Effector memory CD4-positive, alpha-beta T cell (primary cell): ENCODE data around the gene ZNF692.

Experiments used
- DNase-seq, 3 donors: peaks; one replicate each; pipeline ENCODE4 v3.0.0-alpha.2; 2020
- H3K27ac ChIP-seq: 2 replicates; pipeline ENCODE4 v1.7.0; 2013; ENCODE audit warnings: mild to moderate bottlenecking, low read length, moderate library complexity; ENCODE audit not compliant: insufficient read depth, poor library complexity, severe bottlenecking
- H3K27me3 ChIP-seq: replicated peaks from 2 replicates; pipeline ENCODE4 v1.7.0; 2013; ENCODE audit warnings: mild to moderate bottlenecking, low read length; ENCODE audit not compliant: insufficient read depth, control insufficient read depth, poor library complexity, severe bottlenecking
- H3K36me3 ChIP-seq: 2 replicates; pipeline ENCODE4 v1.7.0; 2013; ENCODE audit warnings: mild to moderate bottlenecking, low read length, moderate library complexity; ENCODE audit not compliant: control insufficient read depth, insufficient read depth
- H3K4me1 ChIP-seq: 2 replicates; pipeline ENCODE4 v1.7.0; 2013; ENCODE audit warnings: low read length, mild to moderate bottlenecking; ENCODE audit not compliant: control insufficient read depth, insufficient read depth, poor library complexity, severe bottlenecking
- H3K4me3 ChIP-seq: 2 replicates; pipeline ENCODE4 v1.7.0; 2013; ENCODE audit warnings: low read length, low read depth, mild to moderate bottlenecking; ENCODE audit not compliant: insufficient read depth, poor library complexity, severe bottlenecking
- H3K9me3 ChIP-seq: 2 replicates; pipeline ENCODE4 v1.7.0; 2013; ENCODE audit warnings: mild to moderate bottlenecking, low read length, moderate library complexity; ENCODE audit not compliant: control insufficient read depth

ZNF692 gene

GRCh38 chr1:248857749-248858095 lies 1.2 kb downstream of the ZNF692 start:
- Histone ChIP-seq H3K27ac (no peak overlapping the region), H3K4me3 (peak overlapping the region; percentile 53), H3K9me3 (no peaks in the 10 kb centered on the region), H3K36me3 (no peaks in the 10 kb centered on the region), H3K4me1 (peaks cover 23% of the 10 kb centered on the region), H3K27me3 (no peaks in the 10 kb centered on the region)
- DNase-seq = no peak

GRCh38 chr1:248857201-248857600 lies 1.7 kb downstream of the ZNF692 start:
- no peaks in the 10 kb centered on the region for H3K9me3 ChIP-seq
- peaks cover 19% of the 10 kb centered on the region for H3K4me1 ChIP-seq
- H3K36me3 ChIP-seq = no peaks in the 10 kb centered on the region
- DNase-seq = no peak
- no peak overlapping the region for H3K27ac ChIP-seq
- no peaks in the 10 kb centered on the region for H3K27me3 ChIP-seq
- H3K4me3 ChIP-seq = no peak overlapping the region

GRCh38 chr1:248856176-248856575 lies 2.7 kb downstream of the ZNF692 start:
- Histone ChIP-seq H3K4me1 (peaks cover 19% of the 10 kb centered on the region), H3K27ac (no peak overlapping the region), H3K36me3 (no peaks in the 10 kb centered on the region)

GRCh38 chr1:248855580-248855979 lies 3.3 kb downstream of the ZNF692 start:
- Histone ChIP-seq H3K4me3 (no peak overlapping the region), H3K4me1 (peaks cover 19% of the 10 kb centered on the region), H3K9me3 (no peaks in the 10 kb centered on the region), H3K36me3 (no peaks in the 10 kb centered on the region), H3K27me3 (no peaks in the 10 kb centered on the region), H3K27ac (no peak overlapping the region)
- DNase-seq = no peak

More at GRCh38 chr1:248856176-248856575, 2.7 kb downstream of the ZNF692 start:
- Histone ChIP-seq H3K27me3 (no peaks in the 10 kb centered on the region), H3K4me3 (no peak overlapping the region), H3K9me3 (no peaks in the 10 kb centered on the region)
- no peak for DNase-seq

- Histone ChIP-seq H3K4me3 (no peak overlapping the region), H3K4me1 (peaks cover 15% of the 10 kb centered on the region), H3K9me3 (no peaks in the 10 kb centered on the region), H3K36me3 (peaks cover 16% of the 10 kb centered on the region), H3K27me3 (no peaks in the 10 kb centered on the region), H3K27ac (no peak overlapping the region)
- DNase-seq = no peak
Measured at GRCh38 chr1:248853663-248854375, 5.1 kb downstream of the ZNF692 start.

- Histone ChIP-seq H3K36me3 (peaks cover 27% of the 10 kb centered on the region), H3K4me1 (peaks cover 7% of the 10 kb centered on the region), H3K27me3 (no peaks in the 10 kb centered on the region), H3K27ac (no peak overlapping the region), H3K4me3 (no peak overlapping the region), H3K9me3 (no peaks in the 10 kb centered on the region)
- DNase-seq = no peak
Measured at GRCh38 chr1:248852481-248853405, 6.1 kb downstream of the ZNF692 start.

- no peak overlapping the region for H3K27ac ChIP-seq
- no peak overlapping the region for H3K4me3 ChIP-seq
- DNase-seq = no peak
- H3K27me3 ChIP-seq = no peaks in the 10 kb centered on the region
- no peaks in the 10 kb centered on the region for H3K4me1 ChIP-seq
- no peaks in the 10 kb centered on the region for H3K9me3 ChIP-seq
- peaks cover 39% of the 10 kb centered on the region for H3K36me3 ChIP-seq
Measured at GRCh38 chr1:248851390-248851789, 7.5 kb downstream of the ZNF692 start.

GRCh38 chr1:248850536-248851251 lies 8.2 kb downstream of the ZNF692 start:
- H3K9me3 ChIP-seq = no peaks in the 10 kb centered on the region
- H3K36me3 ChIP-seq = peaks cover 46% of the 10 kb centered on the region
- H3K27ac ChIP-seq = no peak overlapping the region
- no peaks in the 10 kb centered on the region for H3K4me1 ChIP-seq
- DNase-seq = no peak
- H3K4me3 ChIP-seq = no peak overlapping the region
- H3K27me3 ChIP-seq = no peaks in the 10 kb centered on the region

- Histone ChIP-seq H3K4me3 (no peak overlapping the region), H3K27ac (no peak overlapping the region), H3K9me3 (no peaks in the 10 kb centered on the region), H3K36me3 (peaks cover 52% of the 10 kb centered on the region), H3K27me3 (no peaks in the 10 kb centered on the region), H3K4me1 (no peaks in the 10 kb centered on the region)
- DNase-seq = no peak
Measured at GRCh38 chr1:248850124-248850523, 8.8 kb downstream of the ZNF692 start.
